ENCODE data around the gene RXFP3.
"Not testable (repeated sequence)": the region's sequence is repeated elsewhere in the genome, so short reads cannot be mapped to it uniquely, and the experiment has no call there.

Gene RXFP3

GRCh38 chr5:33941090-33941489, 4.9 kb downstream of the RXFP3 start:
- no peak overlapping the region for H3K4me3 ChIP-seq (ENCODE audit: low read depth, low read length)
- DNase-seq (ENCODE audit: low read depth), result no peak
- no peak for TF ChIP-seq CTCF (conservative IDR thresholded peaks at IDR 0.05; ENCODE audit: low read depth, low read length)

GRCh38 chr5:33944543-33945132, 8.5 kb downstream of the RXFP3 start:
- no peak for DNase-seq (ENCODE audit: low read depth)
- no peak for TF ChIP-seq CTCF (conservative IDR thresholded peaks at IDR 0.05; ENCODE audit: low read depth, low read length)
- H3K4me3 ChIP-seq (ENCODE audit: low read depth, low read length), result no peak overlapping the region

GRCh38 chr5:33952175-33952574, 16.0 kb downstream of the RXFP3 start:
- DNase-seq (ENCODE audit: low read depth), result not testable (repeated sequence)

GRCh38 chr5:33957577-33958150, 21.5 kb downstream of the RXFP3 start:
- no peak for TF ChIP-seq CTCF (conservative IDR thresholded peaks at IDR 0.05; ENCODE audit: low read depth, low read length)
- no peak overlapping the region for H3K4me3 ChIP-seq (ENCODE audit: low read depth, low read length)
- no peak for DNase-seq (ENCODE audit: low read depth)

More at GRCh38 chr5:33952175-33952574, 16.0 kb downstream of the RXFP3 start:
- H3K4me3 ChIP-seq (ENCODE audit: low read depth, low read length), result not testable (repeated sequence)

GRCh38 chr5:33958176-33958575, 22.0 kb downstream of the RXFP3 start:
- H3K4me3 ChIP-seq (ENCODE audit: low read depth, low read length), result no peak overlapping the region
- TF ChIP-seq CTCF (conservative IDR thresholded peaks at IDR 0.05; ENCODE audit: low read depth, low read length), result no peak
- no peak for DNase-seq (ENCODE audit: low read depth)

- H3K4me3 ChIP-seq (ENCODE audit: low read depth, low read length), result no peak overlapping the region
- no peak for TF ChIP-seq CTCF (conservative IDR thresholded peaks at IDR 0.05; ENCODE audit: low read depth, low read length)
- DNase-seq (ENCODE audit: low read depth), result no peak
These were observed 28.0 kb downstream of the RXFP3 start for GRCh38 chr5:33964132-33964700.

- peak; percentile 5 for DNase-seq (ENCODE audit: low read depth)
- H3K4me3 ChIP-seq (ENCODE audit: low read depth, low read length), result no peak overlapping the region
- TF ChIP-seq CTCF (conservative IDR thresholded peaks at IDR 0.05; ENCODE audit: low read depth, low read length), result no peak
These were observed 30.6 kb downstream of the RXFP3 start for GRCh38 chr5:33966805-33967204.
